GM04503 (cell line): ENCODE data around the gene GCGR.

Source experiments
- DNase-seq: peaks from one replicate; pipeline ENCODE4 v3.0.0-alpha.2; 2012; ENCODE audit warnings: low read depth

GCGR gene

DNA sequence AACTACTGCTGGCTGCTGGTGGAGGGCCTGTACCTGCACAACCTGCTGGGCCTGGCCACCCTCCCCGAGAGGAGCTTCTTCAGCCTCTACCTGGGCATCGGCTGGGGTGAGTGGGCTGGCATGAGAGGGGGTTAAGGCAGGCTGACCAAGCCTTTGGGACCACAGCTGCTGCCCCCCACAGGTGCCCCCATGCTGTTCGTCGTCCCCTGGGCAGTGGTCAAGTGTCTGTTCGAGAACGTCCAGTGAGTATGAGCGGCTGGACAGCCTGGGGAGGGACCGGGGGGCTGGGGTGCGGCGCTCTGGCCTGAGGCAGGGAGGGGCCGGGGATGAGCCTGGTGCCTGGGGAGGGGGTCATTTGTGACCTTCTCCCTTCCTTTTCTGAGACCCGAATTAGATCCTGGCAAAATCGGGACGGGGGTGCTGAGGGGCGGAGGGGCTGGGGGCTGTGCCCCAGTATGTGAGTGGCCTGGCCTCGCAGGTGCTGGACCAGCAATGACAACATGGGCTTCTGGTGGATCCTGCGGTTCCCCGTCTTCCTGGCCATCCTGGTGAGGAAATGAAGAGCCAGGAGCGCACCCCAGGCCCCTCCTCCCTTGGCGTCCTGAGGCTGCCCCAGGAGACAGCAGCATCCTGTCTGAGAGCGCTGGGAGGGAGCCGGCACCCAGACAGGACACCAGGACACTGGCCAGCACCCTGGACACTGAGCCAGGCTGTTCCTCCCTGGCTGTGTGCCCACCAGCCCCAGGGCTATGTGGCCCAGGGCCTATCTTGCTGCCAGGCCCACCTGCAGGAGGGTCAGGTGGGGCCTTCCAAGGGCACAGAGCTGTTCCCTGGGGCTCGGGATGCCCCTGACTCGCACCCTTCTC, 8.0 kb downstream of the GCGR start:
- DNase-seq: no peak

- DNase-seq: no peak
These were observed 8.8 kb downstream of the GCGR start for GRCh38 chr17:81812571-81813370.

- no peak for DNase-seq
These were observed 9.4 kb downstream of the GCGR start for GRCh38 chr17:81813371-81813684.

- DNase-seq: no peak
These were observed 10.1 kb downstream of the GCGR start for GRCh38 chr17:81813861-81814683.

DNA sequence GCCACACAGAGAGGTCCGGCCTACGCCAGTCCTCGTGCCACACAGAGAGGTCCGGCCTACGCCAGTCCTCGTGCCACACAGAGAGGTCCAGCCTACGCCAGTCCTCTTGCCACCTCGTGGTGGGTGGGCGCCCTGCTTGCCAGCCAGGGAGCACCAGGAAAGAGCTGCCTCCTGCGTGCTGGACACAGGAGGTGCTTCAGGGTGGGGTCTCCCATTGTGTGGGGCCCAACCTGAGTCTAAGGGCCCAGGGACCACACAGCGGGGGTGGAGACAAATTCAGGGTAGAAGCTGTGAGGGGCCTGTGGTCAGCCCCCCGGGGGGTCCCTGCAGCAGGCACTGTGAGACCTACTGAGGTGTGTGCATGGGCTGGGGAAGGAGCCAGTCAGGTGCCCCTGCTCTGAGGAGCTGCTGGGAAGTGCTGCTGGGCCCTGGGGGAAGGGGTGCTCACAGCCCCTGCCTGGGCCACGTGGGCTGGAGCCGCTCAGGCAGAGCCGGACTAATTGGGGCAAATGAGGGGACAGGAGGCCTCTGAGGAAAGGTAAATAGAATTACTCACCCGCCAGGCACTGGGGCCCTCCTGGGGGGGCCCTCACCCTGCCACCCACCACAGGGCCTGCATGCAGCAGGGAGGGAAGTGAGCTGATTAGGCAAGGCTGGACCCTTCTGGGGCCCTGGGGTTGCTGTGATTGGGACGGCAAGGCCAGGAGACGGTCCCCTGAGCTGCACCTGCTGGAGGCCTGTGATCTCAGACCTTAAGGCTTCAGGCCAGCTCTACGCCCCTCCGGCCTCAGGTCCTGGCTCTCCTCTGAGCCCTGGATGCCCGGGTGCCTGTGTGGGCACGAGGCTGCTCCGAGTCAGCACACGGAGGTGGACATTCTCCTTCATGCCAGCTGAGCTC, 11.0 kb downstream of the GCGR start:
- DNase-seq: no peak

- no peak for DNase-seq
These were observed 11.7 kb downstream of the GCGR start for GRCh38 chr17:81815646-81815986.

- DNase-seq: no peak
These were observed 13.8 kb downstream of the GCGR start for GRCh38 chr17:81817758-81818147.

- DNase-seq: no peak
These were observed 15.8 kb downstream of the GCGR start for GRCh38 chr17:81819708-81820107.

- DNase-seq: no peak
These were observed 17.2 kb downstream of the GCGR start for GRCh38 chr17:81821147-81821546.

DNA sequence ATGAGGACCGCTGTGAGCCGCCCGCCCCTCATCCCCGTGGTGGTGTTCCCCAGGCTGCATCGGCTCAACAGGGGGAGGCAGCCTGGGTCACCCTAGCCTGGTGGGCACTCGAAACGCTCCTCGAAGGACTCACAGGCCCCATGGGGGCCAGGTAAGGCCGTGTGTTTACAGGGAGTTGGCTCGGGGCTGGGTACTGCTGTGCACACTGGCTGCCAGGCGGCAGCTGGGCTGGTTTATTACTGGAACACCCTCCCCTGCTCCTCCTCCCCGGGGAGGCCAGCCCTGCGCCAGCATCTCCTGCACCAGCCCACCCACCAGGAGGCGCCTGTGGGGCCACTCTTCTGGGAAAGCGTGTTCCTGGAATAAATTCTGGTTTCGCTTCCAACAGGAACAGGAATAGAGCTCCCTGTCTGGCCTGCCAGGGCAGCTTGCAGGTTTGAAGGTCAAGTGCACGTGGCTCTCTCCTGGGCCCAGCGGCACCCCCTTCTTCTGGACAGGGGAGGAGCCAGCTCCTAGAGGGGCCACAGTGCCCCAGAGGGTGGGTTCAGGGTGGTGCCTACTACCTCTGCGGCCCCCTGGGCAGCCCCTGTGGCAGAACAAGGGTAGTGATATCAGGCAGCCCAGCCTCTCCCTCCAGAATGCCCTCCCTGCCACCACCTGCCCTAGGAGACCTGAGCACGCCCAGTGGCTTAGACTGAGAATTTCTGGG, 17.8 kb downstream of the GCGR start:
- no peak for DNase-seq

GRCh38 chr17:81822312-81822637, 18.3 kb downstream of the GCGR start:
- DNase-seq: no peak

GRCh38 chr17:81822996-81823819, 19.3 kb downstream of the GCGR start:
- no peak for DNase-seq

GRCh38 chr17:81823820-81824550, 20.0 kb downstream of the GCGR start:
- DNase-seq: no peak

DNA sequence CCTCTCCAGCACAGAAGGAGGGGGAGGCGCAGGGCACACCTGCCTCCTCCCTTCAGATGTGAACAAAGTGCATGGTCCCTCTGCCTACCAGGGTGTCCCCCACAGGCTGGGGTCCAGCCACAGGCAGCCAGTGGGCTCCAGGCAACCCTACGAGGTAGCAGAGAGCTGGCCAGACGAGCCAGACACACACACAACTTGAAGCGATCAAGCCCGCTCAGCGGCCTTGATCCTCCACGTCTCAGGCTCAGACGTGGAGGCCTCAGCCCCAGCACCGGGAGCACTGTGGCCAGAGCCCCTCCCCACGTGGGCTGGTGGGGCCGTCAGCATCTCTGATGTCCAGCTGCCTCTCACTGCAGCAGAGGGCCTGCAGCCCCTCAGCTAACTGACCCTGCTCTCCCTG, 20.6 kb downstream of the GCGR start:
- no peak for DNase-seq

DNA sequence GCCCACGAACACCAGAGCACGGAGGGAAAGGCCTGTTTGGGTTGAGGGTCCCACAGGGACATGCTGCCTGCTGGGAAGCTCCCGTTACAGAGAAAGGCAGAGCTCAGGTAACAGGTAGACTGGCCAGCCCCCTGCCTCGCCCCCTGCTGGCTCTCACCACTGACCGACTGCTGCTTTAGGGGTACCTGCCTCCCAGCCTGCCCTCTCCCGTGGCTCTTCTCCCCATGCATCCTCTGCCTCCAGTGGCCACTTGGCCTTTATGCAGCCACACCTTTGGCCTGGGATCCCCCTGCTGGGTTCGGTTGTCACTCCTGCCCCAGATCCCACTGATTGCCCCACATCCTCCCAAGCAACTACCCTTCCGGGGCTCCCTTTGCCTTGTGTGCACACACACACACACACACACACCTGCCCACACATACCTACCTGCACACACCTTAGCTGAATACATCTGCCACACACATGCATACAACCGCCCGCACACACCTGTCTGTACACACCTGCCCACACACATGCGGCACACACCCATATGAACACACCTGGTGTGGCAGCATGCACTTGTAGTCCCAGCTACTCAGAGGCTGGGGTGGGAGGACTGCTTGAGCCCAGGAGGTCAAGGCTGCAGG, 22.0 kb downstream of the GCGR start:
- no peak for DNase-seq

GRCh38 chr17:81828656-81829055, 24.7 kb downstream of the GCGR start:
- DNase-seq: no peak

- DNase-seq: no peak
These were observed 25.9 kb downstream of the GCGR start for GRCh38 chr17:81829858-81830257.

DNA sequence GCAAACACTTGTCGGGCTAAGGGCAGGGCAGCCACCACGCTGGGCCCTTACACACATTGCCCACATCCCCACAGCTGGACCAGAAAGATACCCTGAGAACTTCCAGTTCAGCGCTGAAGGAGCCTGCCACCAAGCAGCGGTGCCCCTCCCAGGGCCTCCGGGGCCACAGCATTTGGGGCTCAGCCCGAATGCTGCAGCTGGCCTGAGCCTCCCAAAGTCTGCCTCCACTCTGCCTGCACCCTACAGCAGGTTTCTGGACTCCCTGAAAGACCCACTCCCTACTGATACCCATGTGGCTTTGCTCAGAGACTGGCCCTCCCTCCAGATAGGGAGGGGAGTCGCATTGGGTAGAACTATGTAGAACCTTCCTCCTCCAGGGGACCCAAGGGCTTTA, 27.6 kb downstream of the GCGR start:
- no peak for DNase-seq

- no peak for DNase-seq
These were observed 28.1 kb downstream of the GCGR start for GRCh38 chr17:81831957-81832607.
